IMR-90 (cell line): ENCODE data around the gene ENOX2.

Experiments
- CEBPB ChIP-seq: IDR thresholded peaks from 2 replicates; pipeline ENCODE4 v1.6.1; 2012; ENCODE audit warnings: low read depth, low read length, improper control_type of control experiment
- CHD1 ChIP-seq: IDR thresholded peaks from 2 replicates; pipeline ENCODE4 v1.6.1; 2012; ENCODE audit warnings: low read depth, low read length, improper control_type of control experiment
- CTCF ChIP-seq: conservative IDR thresholded peaks from 2 replicates; pipeline ENCODE4 v1.5.1; 2012; ENCODE audit warnings: mild to moderate bottlenecking, low read depth, low read length, improper control_type of control experiment
- MAFK ChIP-seq: IDR thresholded peaks from 2 replicates; pipeline ENCODE4 v1.6.1; 2012; ENCODE audit warnings: low read depth, low read length, improper control_type of control experiment
- POLR2A ChIP-seq: IDR thresholded peaks from 2 replicates; pipeline ENCODE4 v1.6.1; 2012; ENCODE audit warnings: mild to moderate bottlenecking, low read depth, low read length
- RAD21 ChIP-seq: IDR thresholded peaks from 2 replicates; pipeline ENCODE4 v1.6.1; 2012; ENCODE audit warnings: low read length, improper control_type of control experiment
- RCOR1 ChIP-seq: IDR thresholded peaks from 2 replicates; pipeline ENCODE4 v1.6.1; 2012; ENCODE audit warnings: mild to moderate bottlenecking, low read length, improper control_type of control experiment; ENCODE audit not compliant: insufficient replicate concordance
- RFX5 ChIP-seq: IDR thresholded peaks from 2 replicates; pipeline ENCODE4 v1.8.0; 2012; ENCODE audit warnings: low read depth, mild to moderate bottlenecking, low read length, moderate library complexity
- SMC3 ChIP-seq: fragments of 150-350 bp; IDR thresholded peaks from 2 replicates; pipeline ENCODE4 v1.6.1; 2016; ENCODE audit warnings: low read depth, mild to moderate bottlenecking, antibody characterized with exemption, low read length, moderate library complexity
- TF ChIP-seq, protein P1 (sequence below): fragments of 150-350 bp; IDR thresholded peaks from 2 replicates; pipeline ENCODE4 v1.6.1; 2017; ENCODE audit warnings: mild to moderate bottlenecking, antibody characterized with exemption, low read length, low read depth

DNA sequence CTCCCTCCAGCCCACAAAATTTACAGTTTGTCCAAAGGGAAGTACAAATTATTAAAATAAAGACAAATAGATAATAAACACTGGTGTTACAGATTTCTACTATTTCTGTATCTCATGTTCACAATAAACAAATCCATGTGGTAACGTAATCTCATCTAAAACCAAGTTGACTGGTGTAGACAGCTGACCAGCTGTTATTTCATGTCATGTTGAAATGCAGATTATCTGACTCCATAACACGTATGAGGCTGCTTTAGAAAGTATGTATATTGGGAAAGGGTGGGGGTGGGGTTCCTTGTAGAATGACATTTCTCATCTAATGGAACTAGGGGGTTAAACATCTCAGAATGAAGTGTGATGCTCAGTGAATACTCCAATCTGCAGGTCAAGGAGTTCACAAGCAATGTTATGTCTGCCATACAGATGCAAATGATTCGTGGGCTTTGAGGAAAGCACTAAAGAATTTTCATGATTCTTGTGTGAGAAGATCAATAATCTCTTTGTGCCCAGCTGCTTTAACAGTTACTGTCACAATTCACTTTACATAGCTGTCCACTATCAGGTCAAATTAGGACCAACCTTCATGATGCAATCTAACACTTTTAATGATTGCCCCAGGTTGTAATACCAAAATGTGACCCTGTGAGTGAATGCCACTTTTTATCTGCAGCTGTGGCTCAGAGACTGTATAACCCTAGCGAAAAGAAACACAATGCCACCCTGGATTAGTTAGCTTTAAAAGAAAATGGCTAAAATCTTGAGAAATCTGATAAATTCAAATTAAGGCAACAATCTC lies 114.0 kb downstream of the ENOX2 start:
- no peak for TF ChIP-seq MAFK
- TF ChIP-seq RCOR1: no peak
- no peak for TF ChIP-seq CTCF
- TF ChIP-seq RFX5: no peak
- no peak for TF ChIP-seq CHD1
- TF ChIP-seq POLR2A: no peak
- TF ChIP-seq, protein P1, sequence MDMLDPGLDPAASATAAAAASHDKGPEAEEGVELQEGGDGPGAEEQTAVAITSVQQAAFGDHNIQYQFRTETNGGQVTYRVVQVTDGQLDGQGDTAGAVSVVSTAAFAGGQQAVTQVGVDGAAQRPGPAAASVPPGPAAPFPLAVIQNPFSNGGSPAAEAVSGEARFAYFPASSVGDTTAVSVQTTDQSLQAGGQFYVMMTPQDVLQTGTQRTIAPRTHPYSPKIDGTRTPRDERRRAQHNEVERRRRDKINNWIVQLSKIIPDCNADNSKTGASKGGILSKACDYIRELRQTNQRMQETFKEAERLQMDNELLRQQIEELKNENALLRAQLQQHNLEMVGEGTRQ: no peak
- TF ChIP-seq CEBPB: no peak
- TF ChIP-seq SMC3: no peak
- TF ChIP-seq RAD21: no peak
